Keratinocyte (primary cell): Measurements from ENCODE around the gene ADAMTSL3. TPM values are rescaled to one million over a fixed set of nuclear protein-coding genes. Genes with fewer than 3 reads are reported as not detected.

ENCODE experiments used
- DNase-seq: peaks from one replicate; pipeline ENCODE4 v3.0.0-alpha.2; 2011; ENCODE audit warnings: low read depth, missing footprints, low spot score
- FAIRE-seq: peaks from 2 replicates; lab custom pipeline; 2011; peaks lifted over from hg19 to GRCh38; lab: Jason Lieb, UNC
- H2AFZ ChIP-seq: 2 replicates; pipeline ENCODE4 v1.6.0; 2012; ENCODE audit warnings: low read length, control low read depth, inconsistent platforms; ENCODE audit not compliant: control insufficient read depth
- H3K27ac ChIP-seq: 2 replicates; pipeline ENCODE4 v1.5.1; 2011; ENCODE audit warnings: low read length; ENCODE audit not compliant: control insufficient read depth, insufficient read depth
- H3K27me3 ChIP-seq: 3 replicates; pipeline ENCODE4 v1.6.0; 2011; ENCODE audit warnings: low read length; ENCODE audit not compliant: control insufficient read depth, insufficient read depth; ENCODE audit errors: extremely low read depth
- H3K36me3 ChIP-seq, 2 experiments: 2 replicates in 1 of 2; 3 replicates in 1 of 2; pipeline ENCODE4 v1.5.1; 2011; ENCODE audit warnings: low read length in 2 of 2, mild to moderate bottlenecking in 1 of 2; ENCODE audit not compliant: control insufficient read depth in 2 of 2, insufficient read depth in 2 of 2; ENCODE audit errors: extremely low read depth in 1 of 2
- H3K4me1 ChIP-seq: 3 replicates; pipeline ENCODE4 v1.5.1; 2011; ENCODE audit warnings: low read length; ENCODE audit not compliant: control insufficient read depth, insufficient read depth; ENCODE audit errors: extremely low read depth
- H3K4me2 ChIP-seq: 3 replicates; pipeline ENCODE4 v1.6.0; 2011; ENCODE audit warnings: low read depth, low read length; ENCODE audit not compliant: control insufficient read depth, insufficient read depth; ENCODE audit errors: extremely low read depth
- H3K4me3 ChIP-seq, 3 experiments: fragments of 200-600 bp in 1 of 3; sonication (generic) in 1 of 3; 2 replicates in 2 of 3; 3 replicates in 1 of 3; pipeline ENCODE4 v1.5.1; 2011 to 2016; ENCODE audit warnings: low read length in 3 of 3, mild to moderate bottlenecking in 3 of 3, control low read depth in 2 of 3, inconsistent platforms in 1 of 3, low read depth in 1 of 3, mixed read lengths in 1 of 3, mixed run types in 1 of 3, moderate library complexity in 1 of 3; ENCODE audit not compliant: control insufficient read depth in 2 of 3, insufficient read depth in 2 of 3; ENCODE audit errors: extremely low read depth in 1 of 3
- H3K79me2 ChIP-seq: 2 replicates; pipeline ENCODE4 v1.6.0; 2012; ENCODE audit warnings: low read length; ENCODE audit not compliant: control insufficient read depth, insufficient read depth
- H3K9ac ChIP-seq: 3 replicates; pipeline ENCODE4 v1.6.0; 2011; ENCODE audit warnings: low read length; ENCODE audit not compliant: control insufficient read depth, insufficient read depth; ENCODE audit errors: extremely low read depth
- H3K9me1 ChIP-seq: 3 replicates; pipeline ENCODE4 v1.6.0; 2011; ENCODE audit warnings: low read length; ENCODE audit not compliant: control insufficient read depth, insufficient read depth; ENCODE audit errors: extremely low read depth
- H3K9me3 ChIP-seq: 2 replicates; pipeline ENCODE4 v1.5.1; 2012; ENCODE audit warnings: low read depth, low read length; ENCODE audit not compliant: control insufficient read depth
- H4K20me1 ChIP-seq: 3 replicates; pipeline ENCODE4 v1.6.0; 2011; ENCODE audit warnings: low read length; ENCODE audit not compliant: control insufficient read depth, insufficient read depth; ENCODE audit errors: extremely low read depth
- EZH2 ChIP-seq: IDR thresholded peaks from one replicate; pipeline ENCODE4 v1.6.1; 2012; ENCODE audit warnings: inconsistent platforms, mild to moderate bottlenecking, low read length, moderate library complexity
- dilution Hi-C: fragments of 300-500 bp; cut with MboI; formaldehyde crosslinking; loops from one replicate; pipeline ENCODE4 v1.7.0; 2020; ENCODE audit warnings: low sequenced_read_pairs; ENCODE audit not compliant: extremely low pct_ligation_motif_present
- polyA plus RNA-seq, 5 experiments: library from polyadenylated mRNA; depleted of rRNA in 3 of 5; stranded (reverse) in 3 of 5; stranded (forward) in 1 of 5; unstranded in 1 of 5; fragments of >200 nt; gene quantifications; 1 replicate in 1 of 5; 2 replicates in 3 of 5; 3 replicates in 1 of 5; pipeline versions ENCODE4 v1.2.1 to v1.2.3, GENCODE V29; 2011 to 2012; ENCODE audit warnings: missing spikeins in 2 of 5, low read depth in 1 of 5, low replicate concordance in 1 of 5
- TF ChIP-seq, protein P1 (sequence below), 3 experiments: IDR thresholded peaks in 1 of 3; conservative IDR thresholded peaks in 1 of 3; optimal IDR thresholded peaks in 1 of 3; 2 replicates in 2 of 3; 3 replicates in 1 of 3; pipeline versions ENCODE3 to v1.5.1; 2011; ENCODE audit warnings: low read length in 3 of 3, mild to moderate bottlenecking in 3 of 3, moderate library complexity in 2 of 3, control low read depth in 1 of 3, inconsistent platforms in 1 of 3; ENCODE audit not compliant: insufficient read depth in 2 of 3; ENCODE audit errors: extremely low read depth in 1 of 3

Gene ADAMTSL3
- polyA plus RNA-seq, 1 donor (not counting 4 experiments of a cell fraction or from before 2014, with no cell fraction given) = 0.01 TPM

DNA sequence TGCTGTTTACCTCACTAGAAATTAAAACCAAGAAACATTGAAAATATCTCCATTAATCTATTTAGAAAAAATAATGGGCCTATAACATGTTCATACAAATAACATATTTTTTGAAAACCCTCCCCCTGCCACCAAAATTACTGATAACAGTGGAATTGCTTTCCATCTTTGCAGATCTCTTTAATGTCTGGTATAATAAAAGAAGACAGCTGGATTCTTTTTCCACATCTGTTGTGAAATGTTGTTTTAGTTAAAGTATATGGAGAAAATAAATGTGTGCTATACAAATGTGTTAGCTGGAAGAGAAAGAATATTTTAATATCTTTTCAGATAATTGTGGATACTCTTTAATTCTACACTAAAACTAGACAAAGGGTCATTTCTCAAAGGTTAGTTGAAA lies 330.7 kb downstream of the ADAMTSL3 start:
- no peak for TF ChIP-seq EZH2
- TF ChIP-seq, protein P1, sequence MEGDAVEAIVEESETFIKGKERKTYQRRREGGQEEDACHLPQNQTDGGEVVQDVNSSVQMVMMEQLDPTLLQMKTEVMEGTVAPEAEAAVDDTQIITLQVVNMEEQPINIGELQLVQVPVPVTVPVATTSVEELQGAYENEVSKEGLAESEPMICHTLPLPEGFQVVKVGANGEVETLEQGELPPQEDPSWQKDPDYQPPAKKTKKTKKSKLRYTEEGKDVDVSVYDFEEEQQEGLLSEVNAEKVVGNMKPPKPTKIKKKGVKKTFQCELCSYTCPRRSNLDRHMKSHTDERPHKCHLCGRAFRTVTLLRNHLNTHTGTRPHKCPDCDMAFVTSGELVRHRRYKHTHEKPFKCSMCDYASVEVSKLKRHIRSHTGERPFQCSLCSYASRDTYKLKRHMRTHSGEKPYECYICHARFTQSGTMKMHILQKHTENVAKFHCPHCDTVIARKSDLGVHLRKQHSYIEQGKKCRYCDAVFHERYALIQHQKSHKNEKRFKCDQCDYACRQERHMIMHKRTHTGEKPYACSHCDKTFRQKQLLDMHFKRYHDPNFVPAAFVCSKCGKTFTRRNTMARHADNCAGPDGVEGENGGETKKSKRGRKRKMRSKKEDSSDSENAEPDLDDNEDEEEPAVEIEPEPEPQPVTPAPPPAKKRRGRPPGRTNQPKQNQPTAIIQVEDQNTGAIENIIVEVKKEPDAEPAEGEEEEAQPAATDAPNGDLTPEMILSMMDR (optimal IDR thresholded peaks at IDR 0.05 in 1 of 3, IDR thresholded peaks at IDR 0.05 in 1 of 3, conservative IDR thresholded peaks at IDR 0.05 in 1 of 3; ENCODE audit: extremely low read depth in 1 of 3, insufficient read depth in 2 of 3, low read length in 3 of 3) = no peak
- Histone ChIP-seq H3K27me3 (no peaks in the 10 kb centered on the region), H3K79me2 (no peaks in the 10 kb centered on the region), H4K20me1 (no peaks in the 10 kb centered on the region), H3K4me3 (no peak overlapping the region), H3K9me3 (no peaks in the 10 kb centered on the region), H3K9me1 (no peaks in the 10 kb centered on the region), H2AFZ (no peak overlapping the region), H3K36me3 (no peaks in the 10 kb centered on the region), H3K4me1 (no peaks in the 10 kb centered on the region), H3K27ac (no peak overlapping the region), H3K9ac (no peak overlapping the region), H3K4me2 (no peak overlapping the region)
- DNase-seq = no peak
- FAIRE-seq = no peak
- dilution Hi-C loops = no loop called here

DNA sequence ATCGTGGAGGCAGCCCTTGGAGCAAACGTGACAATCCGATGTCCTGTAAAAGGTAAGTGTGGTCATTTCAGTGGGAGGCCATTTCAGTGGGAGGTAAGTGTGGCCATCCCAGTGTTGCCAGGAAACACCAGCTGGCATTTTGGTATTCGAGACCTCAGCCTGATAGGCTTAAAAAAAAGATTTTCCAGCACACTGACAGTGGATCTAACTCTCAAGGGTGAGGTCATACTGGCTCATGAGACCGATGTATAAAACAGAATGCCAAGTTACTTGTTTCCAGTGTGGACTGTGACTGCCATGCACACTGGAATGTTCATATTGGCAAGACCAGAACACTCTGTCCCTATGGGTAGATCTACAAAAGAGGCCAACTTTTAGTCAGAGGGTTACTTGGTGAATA lies 337.2 kb downstream of the ADAMTSL3 start:
- Histone ChIP-seq H3K4me3 (no peak overlapping the region), H3K9me1 (no peaks in the 10 kb centered on the region), H4K20me1 (no peaks in the 10 kb centered on the region), H3K4me2 (no peak overlapping the region), H3K9ac (no peak overlapping the region), H3K27ac (no peak overlapping the region), H3K36me3 (no peaks in the 10 kb centered on the region), H3K79me2 (no peaks in the 10 kb centered on the region), H3K4me1 (no peaks in the 10 kb centered on the region), H3K9me3 (no peaks in the 10 kb centered on the region), H2AFZ (no peak overlapping the region), H3K27me3 (no peaks in the 10 kb centered on the region)
- TF ChIP-seq EZH2 = no peak
- TF ChIP-seq, protein P1 (optimal IDR thresholded peaks at IDR 0.05 in 1 of 3, IDR thresholded peaks at IDR 0.05 in 1 of 3, conservative IDR thresholded peaks at IDR 0.05 in 1 of 3; ENCODE audit: extremely low read depth in 1 of 3, insufficient read depth in 2 of 3, low read length in 3 of 3) = no peak
- FAIRE-seq (no peak), DNase-seq (no peak)
- dilution Hi-C loops = no loop called here
